Panc1 (cell line): ENCODE measurements around the gene SLC22A3. TPM values are rescaled to one million over a fixed set of nuclear protein-coding genes. Genes with fewer than 3 reads are reported as not detected.

Source experiments
- ATAC-seq: fragments of 200-7000 bp; cut with Tn5 transposase; 2 replicates; pipeline ENCODE4 v1.9.1; 2020; ENCODE audit warnings: mild to moderate bottlenecking, moderate library complexity
- BruUV-seq: library from RNA; stranded (reverse); fragments of 400-500 nt; replicated peaks from 2 replicates; lab custom pipeline; 2021; lab: Mats Ljungman, UMichigan
- CTCF ChIA-PET: fragments of 300-600 bp; sonication (Branson Sonifier 250); formaldehyde crosslinking; loops from one replicate; lab custom pipeline; 2022; ENCODE audit warnings: antibody characterized with exemption; lab: Charles Lee
- POLR2A ChIA-PET: fragments of 300-600 bp; sonication (Branson Sonifier 250); formaldehyde crosslinking; loops from one replicate; lab custom pipeline; 2022; ENCODE audit warnings: antibody characterized with exemption; lab: Charles Lee
- DNase-seq: peaks from one replicate; pipeline ENCODE4 v3.0.0-alpha.2; 2010; ENCODE audit warnings: low read depth, low spot score
- H3K27ac ChIP-seq: 2 replicates; pipeline ENCODE4 v1.5.1; 2011; ENCODE audit warnings: mild to moderate bottlenecking, low read length, inconsistent platforms
- H3K27me3 ChIP-seq: fragments of 200-500 bp; sonication (Bioruptor generic); 2 replicates; pipeline ENCODE4 v1.6.0; 2014; ENCODE audit warnings: low read length, inconsistent platforms; ENCODE audit not compliant: control insufficient read depth, insufficient read depth
- H3K36me3 ChIP-seq: fragments of 200-500 bp; sonication (Bioruptor generic); 2 replicates; pipeline ENCODE4 v1.5.1; 2014; ENCODE audit warnings: inconsistent platforms, mild to moderate bottlenecking, low read length, moderate library complexity; ENCODE audit not compliant: control insufficient read depth, insufficient read depth
- H3K4me1 ChIP-seq: 2 replicates; pipeline ENCODE4 v1.5.1; 2011; ENCODE audit warnings: inconsistent platforms, mild to moderate bottlenecking, low read length, moderate library complexity; ENCODE audit not compliant: control insufficient read depth, insufficient read depth
- H3K4me3 ChIP-seq, 2 experiments: 2 replicates each; pipeline ENCODE4 v1.5.1; 2011 to 2012; ENCODE audit warnings: low read depth in 2 of 2, low read length in 2 of 2, mild to moderate bottlenecking in 2 of 2, inconsistent platforms in 1 of 2, moderate library complexity in 1 of 2
- H3K9me3 ChIP-seq: fragments of 200-500 bp; sonication (Bioruptor generic); 2 replicates; pipeline ENCODE4 v1.5.1; 2014; ENCODE audit warnings: low read depth, mild to moderate bottlenecking, inconsistent platforms, low read length, moderate library complexity; ENCODE audit not compliant: control insufficient read depth, insufficient read depth
- POLR2AphosphoS5 ChIP-seq: IDR thresholded peaks from 2 replicates; pipeline ENCODE4 v1.6.1; 2012; ENCODE audit warnings: mild to moderate bottlenecking, low read depth, low read length, moderate library complexity
- SIN3A ChIP-seq: IDR thresholded peaks from 2 replicates; pipeline ENCODE4 v1.6.1; 2012; ENCODE audit warnings: low read depth, mild to moderate bottlenecking, low read length, moderate library complexity, borderline replicate concordance; ENCODE audit not compliant: insufficient read depth
- TCF7L2 ChIP-seq: IDR thresholded peaks from 2 replicates; pipeline ENCODE4 v1.6.1; 2011; ENCODE audit warnings: mild to moderate bottlenecking, low read depth, low read length, inconsistent platforms
- in situ Hi-C: cut with HindIII; loops from 2 replicates; pipeline ENCODE4 v1.10.0; 2016; ENCODE audit warnings: low sequenced_read_pairs, low pct_unique_long_range_greater_than_20kb
- intact Hi-C: fragments of 100-400 bp; cut with micrococcal nuclease; formaldehyde crosslinking; loops from one replicate; pipeline ENCODE4 v1.10.0; 2022; ENCODE audit not compliant: unreplicated experiment
- total RNA-seq: library from RNA; stranded (reverse); gene quantifications from one replicate; pipeline ENCODE4 v1.2.1, GENCODE V29; 2021; ENCODE audit not compliant: unreplicated experiment
- TF ChIP-seq, protein P1 (sequence below): fragments of 450-650 bp; IDR thresholded peaks from 2 replicates; pipeline ENCODE4 v1.5.1; 2017; ENCODE audit warnings: mild to moderate bottlenecking
- TF ChIP-seq, protein P2 (sequence below), 2 experiments: IDR thresholded peaks; 2 replicates each; pipeline ENCODE4 v1.6.1; 2011 to 2012; ENCODE audit warnings: low read depth in 2 of 2, control low read depth in 1 of 2, low read length in 1 of 2, mild to moderate bottlenecking in 1 of 2, moderate library complexity in 1 of 2; ENCODE audit not compliant: insufficient read depth in 1 of 2

SLC22A3 gene
- total RNA-seq, 1 experiment from 2014 or later, result not detected

DNA sequence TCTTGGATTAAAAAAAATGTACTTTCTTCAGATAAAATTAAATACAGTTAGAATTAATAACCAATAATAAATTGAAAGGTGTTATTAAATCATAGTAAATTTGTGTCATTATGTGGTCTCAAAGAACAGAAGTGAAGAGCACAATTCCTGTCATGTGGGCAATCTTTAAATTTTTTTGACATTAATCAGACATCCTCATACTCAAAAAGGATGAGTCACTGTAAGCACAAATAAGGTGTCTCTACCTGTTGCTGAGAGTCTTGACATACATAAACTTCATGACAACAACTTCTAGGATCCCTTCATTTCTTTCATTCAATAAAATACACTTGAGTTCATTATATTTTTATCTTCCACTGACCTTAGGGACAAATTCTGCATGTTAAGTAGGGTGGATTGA, 76.1 kb downstream of the SLC22A3 start:
- no peak overlapping the region for H3K4me3 ChIP-seq
- no peaks in the 10 kb centered on the region for H3K27me3 ChIP-seq
- POLR2A ChIA-PET, result no interaction called here
- TF ChIP-seq, protein P1, sequence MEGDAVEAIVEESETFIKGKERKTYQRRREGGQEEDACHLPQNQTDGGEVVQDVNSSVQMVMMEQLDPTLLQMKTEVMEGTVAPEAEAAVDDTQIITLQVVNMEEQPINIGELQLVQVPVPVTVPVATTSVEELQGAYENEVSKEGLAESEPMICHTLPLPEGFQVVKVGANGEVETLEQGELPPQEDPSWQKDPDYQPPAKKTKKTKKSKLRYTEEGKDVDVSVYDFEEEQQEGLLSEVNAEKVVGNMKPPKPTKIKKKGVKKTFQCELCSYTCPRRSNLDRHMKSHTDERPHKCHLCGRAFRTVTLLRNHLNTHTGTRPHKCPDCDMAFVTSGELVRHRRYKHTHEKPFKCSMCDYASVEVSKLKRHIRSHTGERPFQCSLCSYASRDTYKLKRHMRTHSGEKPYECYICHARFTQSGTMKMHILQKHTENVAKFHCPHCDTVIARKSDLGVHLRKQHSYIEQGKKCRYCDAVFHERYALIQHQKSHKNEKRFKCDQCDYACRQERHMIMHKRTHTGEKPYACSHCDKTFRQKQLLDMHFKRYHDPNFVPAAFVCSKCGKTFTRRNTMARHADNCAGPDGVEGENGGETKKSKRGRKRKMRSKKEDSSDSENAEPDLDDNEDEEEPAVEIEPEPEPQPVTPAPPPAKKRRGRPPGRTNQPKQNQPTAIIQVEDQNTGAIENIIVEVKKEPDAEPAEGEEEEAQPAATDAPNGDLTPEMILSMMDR, result no peak
- no peak for TF ChIP-seq TCF7L2
- no peak for TF ChIP-seq POLR2AphosphoS5
- TF ChIP-seq, protein P2, sequence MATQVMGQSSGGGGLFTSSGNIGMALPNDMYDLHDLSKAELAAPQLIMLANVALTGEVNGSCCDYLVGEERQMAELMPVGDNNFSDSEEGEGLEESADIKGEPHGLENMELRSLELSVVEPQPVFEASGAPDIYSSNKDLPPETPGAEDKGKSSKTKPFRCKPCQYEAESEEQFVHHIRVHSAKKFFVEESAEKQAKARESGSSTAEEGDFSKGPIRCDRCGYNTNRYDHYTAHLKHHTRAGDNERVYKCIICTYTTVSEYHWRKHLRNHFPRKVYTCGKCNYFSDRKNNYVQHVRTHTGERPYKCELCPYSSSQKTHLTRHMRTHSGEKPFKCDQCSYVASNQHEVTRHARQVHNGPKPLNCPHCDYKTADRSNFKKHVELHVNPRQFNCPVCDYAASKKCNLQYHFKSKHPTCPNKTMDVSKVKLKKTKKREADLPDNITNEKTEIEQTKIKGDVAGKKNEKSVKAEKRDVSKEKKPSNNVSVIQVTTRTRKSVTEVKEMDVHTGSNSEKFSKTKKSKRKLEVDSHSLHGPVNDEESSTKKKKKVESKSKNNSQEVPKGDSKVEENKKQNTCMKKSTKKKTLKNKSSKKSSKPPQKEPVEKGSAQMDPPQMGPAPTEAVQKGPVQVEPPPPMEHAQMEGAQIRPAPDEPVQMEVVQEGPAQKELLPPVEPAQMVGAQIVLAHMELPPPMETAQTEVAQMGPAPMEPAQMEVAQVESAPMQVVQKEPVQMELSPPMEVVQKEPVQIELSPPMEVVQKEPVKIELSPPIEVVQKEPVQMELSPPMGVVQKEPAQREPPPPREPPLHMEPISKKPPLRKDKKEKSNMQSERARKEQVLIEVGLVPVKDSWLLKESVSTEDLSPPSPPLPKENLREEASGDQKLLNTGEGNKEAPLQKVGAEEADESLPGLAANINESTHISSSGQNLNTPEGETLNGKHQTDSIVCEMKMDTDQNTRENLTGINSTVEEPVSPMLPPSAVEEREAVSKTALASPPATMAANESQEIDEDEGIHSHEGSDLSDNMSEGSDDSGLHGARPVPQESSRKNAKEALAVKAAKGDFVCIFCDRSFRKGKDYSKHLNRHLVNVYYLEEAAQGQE (IDR thresholded peaks at IDR 0.05; ENCODE audit: insufficient read depth in 1 of 2, low read depth in 2 of 2, low read length in 1 of 2), result no peak
- no peak for TF ChIP-seq SIN3A
- H3K4me1 ChIP-seq, result no peaks in the 10 kb centered on the region
- intact Hi-C loops, result no loop called here
- DNase-seq (no peak), ATAC-seq (no peak)
- H3K9me3 ChIP-seq, result no peaks in the 10 kb centered on the region
- CTCF ChIA-PET, result no interaction called here
- H3K36me3 ChIP-seq, result no peaks in the 10 kb centered on the region
- no peak overlapping the region for H3K27ac ChIP-seq
- in situ Hi-C loops, result no loop called here
- no TSS peak for BruUV-seq

DNA sequence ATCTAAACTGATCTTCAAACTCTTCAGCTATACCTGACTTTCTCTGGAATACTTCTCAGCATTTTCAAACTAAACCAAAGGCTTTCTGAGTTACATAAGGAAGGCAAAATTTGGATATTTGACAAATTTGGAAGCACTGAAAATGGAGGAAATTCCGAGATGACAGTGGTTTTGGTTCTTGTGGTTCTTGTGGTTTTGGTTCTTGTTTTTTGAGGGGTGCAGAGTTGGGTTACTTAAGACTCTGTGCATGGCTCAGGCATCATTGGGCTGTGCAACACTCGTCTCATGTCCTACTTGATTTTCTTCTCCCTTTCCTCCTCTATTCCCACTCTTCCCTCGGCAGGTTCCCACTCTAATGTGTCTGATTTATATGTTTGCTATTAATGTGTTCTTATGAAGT, 78.0 kb downstream of the SLC22A3 start:
- H3K4me3 ChIP-seq, result no peak overlapping the region
- H3K9me3 ChIP-seq, result no peaks in the 10 kb centered on the region
- H3K4me1 ChIP-seq, result no peaks in the 10 kb centered on the region
- no peaks in the 10 kb centered on the region for H3K36me3 ChIP-seq
- TF ChIP-seq SIN3A (no peak), POLR2AphosphoS5 (no peak), TCF7L2 (no peak)
- TF ChIP-seq, protein P1, result no peak
- TF ChIP-seq, protein P2 (IDR thresholded peaks at IDR 0.05; ENCODE audit: insufficient read depth in 1 of 2, low read depth in 2 of 2, low read length in 1 of 2), result no peak
- DNase-seq (no peak), ATAC-seq (no peak)
- H3K27ac ChIP-seq, result no peak overlapping the region
- CTCF ChIA-PET, result no interaction called here
- intact Hi-C loops (no loop called here), in situ Hi-C loops (no loop called here)
- no TSS peak for BruUV-seq
- H3K27me3 ChIP-seq, result no peaks in the 10 kb centered on the region
- POLR2A ChIA-PET, result no interaction called here
